Vagina (tissue), 2 donors: ENCODE data around the gene NPAS3. TPM values are rescaled to one million over a fixed set of nuclear protein-coding genes. Genes with fewer than 3 reads are reported as not detected.

Experiments
- DNase-seq, 2 donors: peaks; one replicate each; pipeline ENCODE4 v3.0.0-alpha.2; 2017; ENCODE audit errors: extremely low spot score in 2 of 2
- H3K27ac ChIP-seq: fragments of 200-600 bp; sonication (generic); one replicate; pipeline ENCODE4 v1.5.1; 2019
- H3K27me3 ChIP-seq: fragments of 200-600 bp; sonication (generic); one replicate; pipeline ENCODE4 v1.5.1; 2019
- H3K36me3 ChIP-seq, 2 donors: fragments of 200-600 bp; sonication (generic); one replicate each; pipeline ENCODE4 v1.5.1; 2017 to 2019
- H3K4me1 ChIP-seq: fragments of 200-600 bp; sonication (generic); one replicate; pipeline ENCODE4 v1.5.1; 2019
- H3K4me3 ChIP-seq, 2 donors: fragments of 200-600 bp; sonication (generic); 1 replicate in 1 of 2; 2 replicates in 1 of 2; pipeline ENCODE4 v1.5.1; 2016 to 2019
- H3K9me3 ChIP-seq: fragments of 200-600 bp; sonication (generic); one replicate; pipeline ENCODE4 v1.5.1; 2019
- CTCF ChIP-seq, 3 experiments: fragments of 450-650 bp in 2 of 3; fragments of 200-600 bp in 1 of 3; sonication (generic) in 1 of 3; IDR thresholded peaks; one replicate each; pipeline ENCODE4 v1.5.1; 2017 to 2019; ENCODE audit warnings: antibody characterized with exemption in 3 of 3, mild to moderate bottlenecking in 2 of 3, moderate library complexity in 2 of 3
- POLR2A ChIP-seq, 2 donors: fragments of 450-650 bp; IDR thresholded peaks; one replicate each; pipeline ENCODE4 v1.6.1; 2017; ENCODE audit warnings: antibody characterized with exemption in 2 of 2, mild to moderate bottlenecking in 2 of 2, moderate library complexity in 2 of 2
- POLR2AphosphoS5 ChIP-seq, 2 donors: sonication (generic); formaldehyde crosslinking; IDR thresholded peaks; one replicate each; pipeline ENCODE4 v1.9.0; 2017; ENCODE audit warnings: antibody characterized with exemption in 2 of 2, mild to moderate bottlenecking in 2 of 2, low read depth in 1 of 2; ENCODE audit not compliant: insufficient read depth in 1 of 2
- intact Hi-C: fragments of 100-400 bp; cut with DNase I; formaldehyde crosslinking; loops from one replicate; pipeline ENCODE4 v1.15.1; 2023
- total RNA-seq: library from RNA; depleted of rRNA; stranded (reverse); fragments of >200 nt; gene quantifications from one replicate; pipeline ENCODE4 v1.2.3, GENCODE V29; 2016

The NPAS3 gene
- total RNA-seq, 1 donor from 2014 or later: 1.2 TPM

DNA sequence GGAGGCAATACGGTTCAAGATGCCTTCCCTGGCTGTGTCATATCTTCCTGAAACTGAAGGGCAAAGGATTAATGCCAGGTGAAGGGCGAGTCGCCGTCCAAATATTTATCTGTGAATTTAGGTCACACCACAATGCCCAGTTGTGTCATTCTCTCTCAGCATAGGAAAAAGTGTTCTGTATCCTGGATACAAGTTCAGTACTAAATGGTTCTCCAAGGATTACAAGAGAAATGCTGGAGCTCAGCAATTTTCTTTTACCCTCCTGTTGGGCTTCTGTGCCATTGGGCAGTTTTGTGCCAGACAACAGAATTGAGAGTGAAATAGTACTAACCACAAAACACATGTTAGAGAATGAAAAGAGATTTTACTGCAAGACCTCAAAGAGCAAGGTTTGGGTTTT, 518.3 kb downstream of the NPAS3 start:
- Histone ChIP-seq H3K27ac (no peak overlapping the region), H3K9me3 (no peaks in the 10 kb centered on the region), H3K36me3 (no peaks in the 10 kb centered on the region), H3K4me3 (no peak overlapping the region), H3K27me3 (no peaks in the 10 kb centered on the region), H3K4me1 (peaks cover 13% of the 10 kb centered on the region)
- TF ChIP-seq POLR2A (IDR thresholded peaks at IDR 0.05) (no peak), CTCF (IDR thresholded peaks at IDR 0.05) (no peak), POLR2AphosphoS5 (IDR thresholded peaks at IDR 0.05; ENCODE audit: insufficient read depth in 1 of 2, low read depth in 1 of 2) (no peak)
- DNase-seq: no peak
- intact Hi-C loops: no loop called here

DNA sequence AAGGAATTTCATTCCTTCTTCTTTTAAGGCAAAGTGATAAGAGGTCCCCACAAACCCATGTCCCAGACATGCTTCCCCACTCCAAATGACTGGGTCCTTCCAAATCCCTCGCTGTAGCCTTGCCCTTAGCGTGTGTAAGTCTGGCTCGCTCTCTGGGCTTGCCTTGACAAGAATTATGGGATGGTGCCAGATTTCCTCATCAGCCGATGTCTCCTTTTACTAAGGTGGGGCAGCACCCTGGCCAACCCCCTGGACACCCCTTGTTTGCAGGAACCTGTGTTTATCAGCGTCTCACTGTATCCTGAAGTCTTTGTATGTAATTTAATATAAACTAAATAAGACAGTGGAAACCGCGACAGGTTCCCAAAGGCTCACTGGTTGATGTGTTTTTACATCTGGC, 518.9 kb downstream of the NPAS3 start:
- no peak overlapping the region for H3K27ac ChIP-seq
- intact Hi-C loops: no loop called here
- no peak overlapping the region for H3K4me3 ChIP-seq
- no peaks in the 10 kb centered on the region for H3K36me3 ChIP-seq
- TF ChIP-seq POLR2A (IDR thresholded peaks at IDR 0.05): no peak
- TF ChIP-seq CTCF (IDR thresholded peaks at IDR 0.05): no peak
- TF ChIP-seq POLR2AphosphoS5 (IDR thresholded peaks at IDR 0.05; ENCODE audit: insufficient read depth in 1 of 2, low read depth in 1 of 2): no peak
- H3K27me3 ChIP-seq: no peaks in the 10 kb centered on the region
- H3K9me3 ChIP-seq: no peaks in the 10 kb centered on the region
- H3K4me1 ChIP-seq: peaks cover 13% of the 10 kb centered on the region
- no peak for DNase-seq

GRCh38 chr14:33460164-33460563, 521.5 kb downstream of the NPAS3 start:
- Histone ChIP-seq H3K27ac (no peak overlapping the region), H3K4me1 (no peaks in the 10 kb centered on the region), H3K27me3 (no peaks in the 10 kb centered on the region), H3K4me3 (no peak overlapping the region), H3K36me3 (no peaks in the 10 kb centered on the region), H3K9me3 (no peaks in the 10 kb centered on the region)
- DNase-seq: no peak
- TF ChIP-seq POLR2A (IDR thresholded peaks at IDR 0.05) (no peak), POLR2AphosphoS5 (IDR thresholded peaks at IDR 0.05; ENCODE audit: insufficient read depth in 1 of 2, low read depth in 1 of 2) (no peak), CTCF (IDR thresholded peaks at IDR 0.05) (no peak)
- intact Hi-C loops: no loop called here

DNA sequence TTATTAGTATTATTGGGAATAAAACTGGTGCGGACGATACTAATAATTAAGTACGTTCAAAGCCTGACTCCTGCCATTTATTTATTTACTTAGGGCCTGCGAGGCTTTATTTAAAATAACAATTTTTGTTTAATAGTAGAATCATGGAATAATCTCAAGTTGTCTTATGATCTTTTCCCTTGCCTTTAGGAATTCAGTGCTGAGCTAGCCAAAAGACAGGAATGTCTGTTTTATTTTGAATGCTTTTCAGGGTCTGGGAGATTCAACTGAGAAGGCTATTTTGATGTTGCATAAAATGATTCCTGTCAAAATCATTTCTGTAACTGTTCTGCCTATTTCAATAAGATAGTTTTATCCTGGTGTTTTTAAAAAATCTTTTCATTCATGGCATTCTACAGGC, 522.4 kb downstream of the NPAS3 start:
- Histone ChIP-seq H3K36me3 (no peaks in the 10 kb centered on the region), H3K4me3 (no peak overlapping the region), H3K27ac (no peak overlapping the region), H3K9me3 (no peaks in the 10 kb centered on the region), H3K27me3 (no peaks in the 10 kb centered on the region), H3K4me1 (no peaks in the 10 kb centered on the region)
- TF ChIP-seq POLR2A (IDR thresholded peaks at IDR 0.05) (no peak), POLR2AphosphoS5 (IDR thresholded peaks at IDR 0.05; ENCODE audit: insufficient read depth in 1 of 2, low read depth in 1 of 2) (no peak)
- no peak for DNase-seq
- intact Hi-C loops: no loop called here

DNA sequence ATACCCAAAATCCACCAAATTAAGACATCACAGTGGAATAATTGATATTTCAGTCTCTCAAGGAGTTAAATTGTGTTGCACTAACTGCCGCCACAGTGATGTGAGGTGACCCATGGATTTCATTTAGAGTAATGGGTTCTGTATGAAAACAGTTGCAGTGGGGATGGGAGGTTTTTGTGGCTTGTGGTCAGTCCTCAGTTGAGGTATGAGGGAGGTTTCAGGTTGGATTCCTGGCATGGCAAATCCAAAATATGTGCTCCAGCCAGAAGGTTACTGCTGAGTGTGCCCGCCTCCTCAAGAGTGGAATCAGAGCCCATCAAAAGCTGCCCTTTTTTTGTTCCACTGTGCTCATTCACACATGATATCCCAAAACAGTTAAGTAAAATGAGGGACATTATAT, 525.1 kb downstream of the NPAS3 start:
- Histone ChIP-seq H3K27ac (no peak overlapping the region), H3K36me3 (no peaks in the 10 kb centered on the region), H3K27me3 (no peaks in the 10 kb centered on the region), H3K4me1 (no peaks in the 10 kb centered on the region), H3K9me3 (no peaks in the 10 kb centered on the region), H3K4me3 (no peak overlapping the region)
- intact Hi-C loops: no loop called here
- DNase-seq: no peak
- no peak for TF ChIP-seq POLR2AphosphoS5 (IDR thresholded peaks at IDR 0.05; ENCODE audit: insufficient read depth in 1 of 2, low read depth in 1 of 2)
- no peak for TF ChIP-seq POLR2A (IDR thresholded peaks at IDR 0.05)
- no peak for TF ChIP-seq CTCF (IDR thresholded peaks at IDR 0.05)
